H9 (cell line): ENCODE data around the gene HNF1A. TPM values are rescaled to one million over a fixed set of nuclear protein-coding genes. Genes with fewer than 3 reads are reported as not detected.

ENCODE experiments used
- DNase-seq: peaks from one replicate; pipeline ENCODE4 v3.0.0-alpha.2; 2017
- H2AFZ ChIP-seq: one replicate; pipeline ENCODE4 v1.6.1; 2013; ENCODE audit warnings: mild to moderate bottlenecking, low read length, control low read depth, moderate library complexity
- H2AK5ac ChIP-seq: 2 replicates; pipeline ENCODE4 v1.6.1; 2013; ENCODE audit warnings: low read length, control low read depth, mixed read lengths; ENCODE audit not compliant: insufficient read length
- H2BK120ac ChIP-seq: one replicate; pipeline ENCODE4 v1.6.1; 2013; ENCODE audit warnings: low read depth, mild to moderate bottlenecking, low read length, control low read depth, inconsistent platforms; ENCODE audit not compliant: poor library complexity, severe bottlenecking
- H2BK12ac ChIP-seq: 2 replicates; pipeline ENCODE4 v1.6.1; 2013; ENCODE audit warnings: low read length, control low read depth, mixed read lengths, low read depth; ENCODE audit not compliant: insufficient read length
- H2BK15ac ChIP-seq: 2 replicates; pipeline ENCODE4 v1.6.1; 2013; ENCODE audit warnings: low read depth, low read length, control low read depth
- H2BK20ac ChIP-seq: one replicate; pipeline ENCODE4 v1.6.1; 2013; ENCODE audit warnings: low read depth, mild to moderate bottlenecking, low read length, control low read depth, inconsistent platforms; ENCODE audit not compliant: poor library complexity, severe bottlenecking
- H2BK5ac ChIP-seq: 2 replicates; pipeline ENCODE4 v1.6.1; 2013; ENCODE audit warnings: low read length, control low read depth, mixed read lengths; ENCODE audit not compliant: insufficient read length
- H3K14ac ChIP-seq: 2 replicates; pipeline ENCODE4 v1.6.1; 2013; ENCODE audit warnings: low read length, control low read depth; ENCODE audit not compliant: insufficient read depth
- H3K18ac ChIP-seq: 2 replicates; pipeline ENCODE4 v1.6.1; 2013; ENCODE audit warnings: low read depth, mild to moderate bottlenecking, mixed read lengths, low read length, control low read depth; ENCODE audit not compliant: insufficient read length
- H3K23ac ChIP-seq: 2 replicates; pipeline ENCODE4 v1.6.1; 2013; ENCODE audit warnings: low read length, control low read depth, mixed read lengths, low read depth; ENCODE audit not compliant: insufficient read length
- H3K23me2 ChIP-seq: 2 replicates; pipeline ENCODE4 v1.6.1; 2013; ENCODE audit warnings: low read depth, mild to moderate bottlenecking, mixed read lengths, low read length, control low read depth; ENCODE audit not compliant: insufficient read length, poor library complexity, severe bottlenecking
- H3K27ac ChIP-seq: 2 replicates; pipeline ENCODE4 v1.5.1; 2013; ENCODE audit warnings: low read length, control low read depth, mixed read lengths, low read depth; ENCODE audit not compliant: insufficient read length
- H3K27me3 ChIP-seq: 2 replicates; pipeline ENCODE4 v1.6.1; 2013; ENCODE audit warnings: low read length, control low read depth, inconsistent platforms; ENCODE audit not compliant: insufficient read depth
- H3K4ac ChIP-seq: 2 replicates; pipeline ENCODE4 v1.6.1; 2013; ENCODE audit warnings: low read depth, mild to moderate bottlenecking, control low read depth, inconsistent platforms, low read length, moderate library complexity
- H3K4me1 ChIP-seq: 2 replicates; pipeline ENCODE4 v1.6.1; 2013; ENCODE audit warnings: low read length, control low read depth, inconsistent platforms; ENCODE audit not compliant: insufficient read depth
- H3K4me2 ChIP-seq: 2 replicates; pipeline ENCODE4 v1.6.1; 2013; ENCODE audit warnings: low read length, control low read depth, mixed read lengths; ENCODE audit not compliant: insufficient read length, insufficient read depth
- H3K56ac ChIP-seq: 2 replicates; pipeline ENCODE4 v1.6.1; 2013; ENCODE audit warnings: low read depth, mild to moderate bottlenecking, mixed read lengths, low read length, control low read depth; ENCODE audit not compliant: insufficient read length
- H3K79me1 ChIP-seq: 2 replicates; pipeline ENCODE4 v1.6.1; 2013; ENCODE audit warnings: low read depth, mild to moderate bottlenecking, moderate library complexity, low read length, control low read depth, inconsistent platforms; ENCODE audit not compliant: insufficient read depth, poor library complexity, severe bottlenecking
- H3K79me2 ChIP-seq: 2 replicates; pipeline ENCODE4 v1.6.1; 2013; ENCODE audit warnings: low read length, control low read depth, inconsistent platforms; ENCODE audit not compliant: insufficient read depth
- H3K9ac ChIP-seq: 2 replicates; pipeline ENCODE4 v1.6.1; 2013; ENCODE audit warnings: low read length, control low read depth, mixed read lengths; ENCODE audit not compliant: insufficient read length; ENCODE audit errors: extremely low read depth
- H3K9me3 ChIP-seq: one replicate; pipeline ENCODE4 v1.6.1; 2013; ENCODE audit warnings: low read depth, low read length, inconsistent platforms; ENCODE audit not compliant: control insufficient read depth
- H3T11ph ChIP-seq: one replicate; pipeline ENCODE4 v1.6.1; 2013; ENCODE audit warnings: mild to moderate bottlenecking, low read length, control low read depth, inconsistent platforms
- H4K20me1 ChIP-seq: one replicate; pipeline ENCODE4 v1.6.1; 2013; ENCODE audit not compliant: control insufficient read depth, insufficient read length, insufficient read depth
- H4K5ac ChIP-seq: 2 replicates; pipeline ENCODE4 v1.6.1; 2013; ENCODE audit warnings: low read depth, mild to moderate bottlenecking, mixed read lengths, low read length, control low read depth; ENCODE audit not compliant: insufficient read length
- H4K8ac ChIP-seq: replicated peaks from 2 replicates; pipeline ENCODE4 v1.6.1; 2013; ENCODE audit warnings: low read length, control low read depth, mixed read lengths, low read depth; ENCODE audit not compliant: insufficient read length
- H4K91ac ChIP-seq: 2 replicates; pipeline ENCODE4 v1.6.1; 2013; ENCODE audit warnings: low read depth, mild to moderate bottlenecking, moderate library complexity, mixed read lengths, low read length, control low read depth; ENCODE audit not compliant: insufficient read length
- H3K27ac Mint-ChIP-seq, 3 experiments: 2 replicates in 2 of 3; 3 replicates in 1 of 3; pipeline ENCODE4 v1.8.0; 2020 to 2021; ENCODE audit warnings: mixed read lengths in 3 of 3, mild to moderate bottlenecking in 1 of 3, moderate library complexity in 1 of 3
- H3K27me3 Mint-ChIP-seq: 2 replicates; pipeline ENCODE4 v1.8.0; 2021; ENCODE audit warnings: low read depth, mild to moderate bottlenecking, moderate library complexity, mixed read lengths
- H3K36me3 Mint-ChIP-seq, 3 experiments: 2 replicates in 2 of 3; 3 replicates in 1 of 3; pipeline ENCODE4 v1.8.0; 2020 to 2021; ENCODE audit warnings: low read depth in 3 of 3, mixed read lengths in 3 of 3; ENCODE audit not compliant: insufficient read depth in 1 of 3
- H3K4me1 Mint-ChIP-seq, 2 experiments: 2 replicates each; pipeline ENCODE4 v1.8.0; 2020; ENCODE audit warnings: mixed read lengths in 2 of 2
- H3K4me3 Mint-ChIP-seq, 2 experiments: 2 replicates in 1 of 2; 3 replicates in 1 of 2; pipeline ENCODE4 v1.8.0; 2020 to 2021; ENCODE audit warnings: mild to moderate bottlenecking in 2 of 2, mixed read lengths in 2 of 2, moderate library complexity in 1 of 2
- H3K9me3 Mint-ChIP-seq, 2 experiments: 2 replicates in 1 of 2; 3 replicates in 1 of 2; pipeline ENCODE4 v1.8.0; 2020; ENCODE audit warnings: mild to moderate bottlenecking in 2 of 2, mixed read lengths in 2 of 2, moderate library complexity in 1 of 2
- WGBS: extraction: QIAGEN DNeasy Blood & Tissue Kit; methylation state at CpG from one replicate; pipeline ENCODE4 v1.1.7; 2013; ENCODE audit warnings: missing lambda C conversion rate, low lambda C conversion rate, mixed read lengths; ENCODE audit not compliant: insufficient read length; ENCODE audit errors: extremely low coverage; 5-methylcytosine and 5-hydroxymethylcytosine counted together
- total RNA-seq: library from RNA; stranded (reverse); gene quantifications from 2 replicates; pipeline ENCODE4 v1.2.1, GENCODE V29; 2021
- TF ChIP-seq, protein P1 (sequence below): fragments of 200-600 bp; sonication (generic); conservative IDR thresholded peaks from 3 replicates; pipeline ENCODE4 v1.8.0; 2021; ENCODE audit warnings: antibody characterized with exemption, mild to moderate bottlenecking

The HNF1A gene
- total RNA-seq, 1 experiment from 2014 or later = not detected

GRCh38 chr12:120965534-120966091, 12.7 kb upstream of the HNF1A start:
- TF ChIP-seq, protein P1, sequence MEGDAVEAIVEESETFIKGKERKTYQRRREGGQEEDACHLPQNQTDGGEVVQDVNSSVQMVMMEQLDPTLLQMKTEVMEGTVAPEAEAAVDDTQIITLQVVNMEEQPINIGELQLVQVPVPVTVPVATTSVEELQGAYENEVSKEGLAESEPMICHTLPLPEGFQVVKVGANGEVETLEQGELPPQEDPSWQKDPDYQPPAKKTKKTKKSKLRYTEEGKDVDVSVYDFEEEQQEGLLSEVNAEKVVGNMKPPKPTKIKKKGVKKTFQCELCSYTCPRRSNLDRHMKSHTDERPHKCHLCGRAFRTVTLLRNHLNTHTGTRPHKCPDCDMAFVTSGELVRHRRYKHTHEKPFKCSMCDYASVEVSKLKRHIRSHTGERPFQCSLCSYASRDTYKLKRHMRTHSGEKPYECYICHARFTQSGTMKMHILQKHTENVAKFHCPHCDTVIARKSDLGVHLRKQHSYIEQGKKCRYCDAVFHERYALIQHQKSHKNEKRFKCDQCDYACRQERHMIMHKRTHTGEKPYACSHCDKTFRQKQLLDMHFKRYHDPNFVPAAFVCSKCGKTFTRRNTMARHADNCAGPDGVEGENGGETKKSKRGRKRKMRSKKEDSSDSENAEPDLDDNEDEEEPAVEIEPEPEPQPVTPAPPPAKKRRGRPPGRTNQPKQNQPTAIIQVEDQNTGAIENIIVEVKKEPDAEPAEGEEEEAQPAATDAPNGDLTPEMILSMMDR = no peak
- Mint-ChIP-seq H3K9me3 (no peaks in the 10 kb centered on the region), H3K27me3 (no peaks in the 10 kb centered on the region; the same call in 1 of the 2 replicates), H3K4me1 (peaks cover 11 to 18% of the 10 kb centered on the region in 2 experiments), H3K4me3 (no peak overlapping the region), H3K36me3 (no peaks in the 10 kb centered on the region), H3K27ac (no peak overlapping the region)
- H2BK20ac ChIP-seq = no peak overlapping the region
- no peak overlapping the region for H3K27ac ChIP-seq
- H3K56ac ChIP-seq = no peak overlapping the region
- H3K4me2 ChIP-seq = no peak overlapping the region
- H2AFZ ChIP-seq = no peak overlapping the region
- no peaks in the 10 kb centered on the region for H3K79me2 ChIP-seq
- H3K27me3 ChIP-seq = no peaks in the 10 kb centered on the region
- H2BK12ac ChIP-seq = no peak overlapping the region
- no peaks in the 10 kb centered on the region for H3K9me3 ChIP-seq
- H3K4ac ChIP-seq = no peak overlapping the region
- H2BK5ac ChIP-seq = no peak overlapping the region
- H3K14ac ChIP-seq = no peak overlapping the region
- no peaks in the 10 kb centered on the region for H3K23me2 ChIP-seq
- no peak overlapping the region for H2BK15ac ChIP-seq
- no peak overlapping the region for H3K9ac ChIP-seq
- H4K5ac ChIP-seq = no peak overlapping the region
- no peak overlapping the region for H4K91ac ChIP-seq
- no peak overlapping the region for H3K23ac ChIP-seq
- no peak overlapping the region for H2BK120ac ChIP-seq
- no peaks in the 10 kb centered on the region for H3K79me1 ChIP-seq
- H3T11ph ChIP-seq = no peak overlapping the region
- no CpG with 5 or more reads among the region's 13 CpGs for WGBS
- no peak overlapping the region for H3K18ac ChIP-seq
- no peak for DNase-seq
- no peaks in the 10 kb centered on the region; the same call in 1 of the 2 replicates for H3K4me1 ChIP-seq
- H4K8ac ChIP-seq = no peak overlapping the region
- H2AK5ac ChIP-seq = no peak overlapping the region
- no peaks in the 10 kb centered on the region for H4K20me1 ChIP-seq
